Adrenal gland (tissue), 12 donors: ENCODE measurements around the gene CPM. TPM values are rescaled to one million over a fixed set of nuclear protein-coding genes. Genes with fewer than 3 reads are reported as not detected.

Experiments used
- DNase-seq, 7 donors: peaks; one replicate each; pipeline ENCODE4 v3.0.0-alpha.2; 2019 to 2020
- H3K27ac ChIP-seq, 5 donors: fragments of 200-600 bp; sonication (generic) in 4 of 5; 1 replicate in 3 of 5; 2 replicates in 2 of 5; pipeline versions ENCODE4 v1.5.1 to v1.8.0; 2016 to 2020; ENCODE audit warnings: mild to moderate bottlenecking in 1 of 5
- H3K27me3 ChIP-seq: fragments of 200-600 bp; 2 replicates; pipeline ENCODE4 v1.8.0; 2021
- H3K36me3 ChIP-seq, 2 donors: fragments of 200-600 bp; replicated peaks in 1 of 2; 1 replicate in 1 of 2; 2 replicates in 1 of 2; pipeline versions ENCODE4 v1.5.1 to v1.8.0; 2018 to 2022
- H3K4me1 ChIP-seq, 2 donors: fragments of 200-600 bp; replicated peaks in 1 of 2; 1 replicate in 1 of 2; 2 replicates in 1 of 2; pipeline versions ENCODE4 v1.5.1 to v1.8.0; 2018 to 2021
- H3K4me3 ChIP-seq, 4 donors: fragments of 200-600 bp; sonication (generic) in 3 of 4; one replicate each; pipeline ENCODE4 v1.5.1; 2016 to 2018
- H3K9me3 ChIP-seq, 3 donors: fragments of 200-600 bp; sonication (generic) in 1 of 3; replicated peaks in 1 of 3; 1 replicate in 2 of 3; 2 replicates in 1 of 3; pipeline versions ENCODE4 v1.5.1 to v1.8.0; 2016 to 2021
- POLR2A ChIP-seq, 2 donors: fragments of 450-650 bp; IDR thresholded peaks; one replicate each; pipeline ENCODE4 v1.6.1; 2017; ENCODE audit warnings: antibody characterized with exemption in 2 of 2, mild to moderate bottlenecking in 2 of 2, moderate library complexity in 1 of 2
- WGBS, 4 donors: extraction: QIAGEN DNeasy Blood & Tissue Kit in 2 of 4; methylation state at CpG; one replicate each; pipeline versions ENCODE4 v1.1.5 to v1.1.7; 2013 to 2017; 5-methylcytosine and 5-hydroxymethylcytosine counted together
- intact Hi-C, 2 donors: fragments of 100-400 bp; cut with DNase I; formaldehyde crosslinking; loops; one replicate each; pipeline versions ENCODE4 v1.14.1 to v1.15.0; 2022 to 2023
- polyA plus RNA-seq, 3 donors: library from polyadenylated mRNA; stranded (reverse); fragments of 200-250 nt in 2 of 3; fragments of 350-450 nt in 1 of 3; fragmentation: Illumina TruSeq in 1 of 3; extraction: RNeasy Lipid Tissue Mini Kit (QIAGEN cat#74804) in 1 of 3; gene quantifications; one replicate each; pipeline ENCODE4 v1.2.3, GENCODE V29; 2013 to 2014
- total RNA-seq, 9 donors: library from RNA; depleted of rRNA in 4 of 9; stranded (reverse); fragments of >200 nt in 4 of 9; fragments of 120-200 nt in 1 of 9; fragmentation: NEBNext Ultra II Directional in 1 of 9; extraction: Animal tissue kit (Norgen Biotek cat#: 25700) in 1 of 9; gene quantifications; one replicate each; pipeline versions ENCODE4 v1.1.0 to v1.2.4, GENCODE V29; 2013 to 2023
- TF ChIP-seq, protein P1 (sequence below), 6 experiments: fragments of 450-650 bp in 4 of 6; fragments of 200-600 bp in 2 of 6; sonication (generic) in 1 of 6; IDR thresholded peaks; 1 replicate in 5 of 6; 2 replicates in 1 of 6; pipeline versions ENCODE4 v1.5.1 to v1.8.0; 2016 to 2021; ENCODE audit warnings: antibody characterized with exemption in 6 of 6, mild to moderate bottlenecking in 2 of 6, moderate library complexity in 1 of 6
- donor health status: healthy with polysubstance abuse.
- donor health status: Bipolar disorder and iron deficiency.
- donor health status: DM: yes; HTN: yes; CAD: no.
- donor health status: DM: no; HTN: no; CAD: no.
- donor health status: DM: no; HTN: no; CAD: no.
- donor health status: DM: yes; HTN: yes; CAD: no.

The CPM gene
- total and polyA plus RNA-seq, 12 donors = 10.8 to 170 (median 53.5) TPM

- TF ChIP-seq, protein P1, sequence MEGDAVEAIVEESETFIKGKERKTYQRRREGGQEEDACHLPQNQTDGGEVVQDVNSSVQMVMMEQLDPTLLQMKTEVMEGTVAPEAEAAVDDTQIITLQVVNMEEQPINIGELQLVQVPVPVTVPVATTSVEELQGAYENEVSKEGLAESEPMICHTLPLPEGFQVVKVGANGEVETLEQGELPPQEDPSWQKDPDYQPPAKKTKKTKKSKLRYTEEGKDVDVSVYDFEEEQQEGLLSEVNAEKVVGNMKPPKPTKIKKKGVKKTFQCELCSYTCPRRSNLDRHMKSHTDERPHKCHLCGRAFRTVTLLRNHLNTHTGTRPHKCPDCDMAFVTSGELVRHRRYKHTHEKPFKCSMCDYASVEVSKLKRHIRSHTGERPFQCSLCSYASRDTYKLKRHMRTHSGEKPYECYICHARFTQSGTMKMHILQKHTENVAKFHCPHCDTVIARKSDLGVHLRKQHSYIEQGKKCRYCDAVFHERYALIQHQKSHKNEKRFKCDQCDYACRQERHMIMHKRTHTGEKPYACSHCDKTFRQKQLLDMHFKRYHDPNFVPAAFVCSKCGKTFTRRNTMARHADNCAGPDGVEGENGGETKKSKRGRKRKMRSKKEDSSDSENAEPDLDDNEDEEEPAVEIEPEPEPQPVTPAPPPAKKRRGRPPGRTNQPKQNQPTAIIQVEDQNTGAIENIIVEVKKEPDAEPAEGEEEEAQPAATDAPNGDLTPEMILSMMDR (IDR thresholded peaks at IDR 0.05) = no peak
- TF ChIP-seq POLR2A (IDR thresholded peaks at IDR 0.05) = no peak
These were observed 23.5 kb upstream of the CPM start for GRCh38 chr12:68956466-68956865.

GRCh38 chr12:68954811-68955210, 21.8 kb upstream of the CPM start:
- intact Hi-C loops = no loop called here
- H3K27me3 ChIP-seq = no peaks in the 10 kb centered on the region
- H3K36me3 ChIP-seq = no peaks in the 10 kb centered on the region
- WGBS, 4 donors = 77 to 100% (median 90%) methylated on average over 1 to 7 of the region's 7 CpGs
- H3K4me1 ChIP-seq = no peaks in the 10 kb centered on the region
- DNase-seq = no peak
- TF ChIP-seq, protein P1 (IDR thresholded peaks at IDR 0.05) = no peak
- TF ChIP-seq POLR2A (IDR thresholded peaks at IDR 0.05) = no peak
- H3K27ac ChIP-seq = no peak overlapping the region
- H3K4me3 ChIP-seq = no peak overlapping the region
- H3K9me3 ChIP-seq = no peaks in the 10 kb centered on the region

More at GRCh38 chr12:68956466-68956865, 23.5 kb upstream of the CPM start:
- WGBS, 4 donors = 93 to 98% (median 95%) methylated on average over 4 of the region's 4 CpGs
- no peak overlapping the region for H3K4me3 ChIP-seq
- intact Hi-C loops = no loop called here
- no peaks in the 10 kb centered on the region for H3K36me3 ChIP-seq
- DNase-seq = no peak
- H3K4me1 ChIP-seq = no peaks in the 10 kb centered on the region
- no peaks in the 10 kb centered on the region for H3K27me3 ChIP-seq
- H3K9me3 ChIP-seq = no peaks in the 10 kb centered on the region
- H3K27ac ChIP-seq = no peak overlapping the region

GRCh38 chr12:68953536-68953935, 20.6 kb upstream of the CPM start:
- TF ChIP-seq POLR2A (IDR thresholded peaks at IDR 0.05) = no peak
- DNase-seq = peak in 2 of 7 donors; percentile 31 to 32
- no peaks in the 10 kb centered on the region for H3K9me3 ChIP-seq
- 45 to 56% (median 51%) methylated on average over 2 of the region's 2 CpGs for WGBS, 4 donors
- intact Hi-C loops = no loop called here
- no peak overlapping the region for H3K4me3 ChIP-seq
- no peaks in the 10 kb centered on the region for H3K36me3 ChIP-seq
- no peak overlapping the region for H3K27ac ChIP-seq
- H3K4me1 ChIP-seq = no peaks in the 10 kb centered on the region
- no peaks in the 10 kb centered on the region for H3K27me3 ChIP-seq

DNA sequence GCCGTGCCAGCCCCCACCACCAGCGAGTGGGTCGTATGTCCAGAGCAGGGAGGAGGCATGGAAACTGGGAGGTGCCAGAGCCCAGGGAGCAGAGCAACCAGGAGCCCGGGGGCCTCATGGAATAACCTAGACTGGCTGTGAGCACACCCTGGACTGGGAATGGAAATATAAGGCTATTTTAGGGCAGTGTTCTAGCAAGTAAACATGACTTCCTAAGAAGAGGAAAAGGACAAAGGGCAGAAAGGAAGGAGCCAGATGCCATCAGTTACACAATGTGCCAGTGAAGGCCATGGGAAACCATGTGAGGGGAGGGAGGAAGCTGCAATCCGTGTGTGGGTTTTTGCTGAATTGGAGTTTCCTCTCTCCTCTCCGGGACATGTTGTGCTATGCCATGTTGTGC, 18.7 kb upstream of the CPM start:
- intact Hi-C loops = no loop called here
- H3K27ac ChIP-seq = peak overlapping the region in 3 of 5 donors; percentile 31 to 79 (median 62)
- H3K27me3 ChIP-seq = no peaks in the 10 kb centered on the region
- H3K36me3 ChIP-seq = no peaks in the 10 kb centered on the region
- no peaks in the 10 kb centered on the region for H3K9me3 ChIP-seq
- H3K4me1 ChIP-seq = no peaks in the 10 kb centered on the region
- no peak overlapping the region for H3K4me3 ChIP-seq
- 48 to 74% (median 56%) methylated on average over 6 of the region's 6 CpGs for WGBS, 4 donors
- TF ChIP-seq, protein P1 (IDR thresholded peaks at IDR 0.05) = no peak
- no peak for TF ChIP-seq POLR2A (IDR thresholded peaks at IDR 0.05)
- peak; percentile 32 to 76 (median 52) for DNase-seq

DNA sequence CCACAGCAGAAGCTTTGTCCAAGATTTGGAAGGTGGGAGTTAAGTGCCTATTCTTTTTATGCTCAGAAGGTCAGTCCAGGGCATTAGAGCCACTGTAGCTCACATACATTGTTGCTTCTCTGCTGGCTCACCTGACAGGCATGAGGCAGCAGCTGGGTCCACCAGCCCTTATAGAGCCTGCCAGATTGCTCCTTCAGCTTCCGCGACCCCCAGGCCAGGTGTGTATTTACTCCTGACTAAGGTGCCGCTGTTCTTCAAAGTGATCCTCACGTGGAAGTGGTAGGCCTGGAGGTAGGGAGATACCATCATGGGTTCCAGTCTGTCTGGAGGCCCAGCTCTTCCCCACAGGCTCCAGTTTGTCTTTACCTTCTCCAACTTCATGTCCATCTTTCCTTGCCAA, 17.5 kb upstream of the CPM start:
- H3K4me3 ChIP-seq = no peak overlapping the region
- H3K27me3 ChIP-seq = no peaks in the 10 kb centered on the region
- no peaks in the 10 kb centered on the region for H3K36me3 ChIP-seq
- DNase-seq = no peak
- 96 to 97% (median 97%) methylated on average over 4 of the region's 4 CpGs for WGBS, 4 donors
- no peaks in the 10 kb centered on the region for H3K4me1 ChIP-seq
- TF ChIP-seq POLR2A (IDR thresholded peaks at IDR 0.05) = no peak
- TF ChIP-seq, protein P1 (IDR thresholded peaks at IDR 0.05) = no peak
- no peaks in the 10 kb centered on the region for H3K9me3 ChIP-seq
- intact Hi-C loops = no loop called here
- H3K27ac ChIP-seq = no peak overlapping the region
